ENCODE results near the gene FANCB.

Gene FANCB

GRCh38 chrX:14826319-14826718 is 46.5 kb downstream of the FANCB start:
- ChIA-PET POLR2A (no interaction called here), CTCF (no interaction called here)
- Histone ChIP-seq H3K27ac (ENCODE audit: insufficient read depth in 1 of 2, low read depth in 1 of 2, low read length in 2 of 2, poor library complexity in 1 of 2, severe bottlenecking in 2 of 2) (no peak overlapping the region), H3K27me3 (replicated peaks in 2 of 5; ENCODE audit: control insufficient read depth in 4 of 5, insufficient read depth in 5 of 5, low read length in 4 of 5) (no peaks in the 10 kb centered on the region), H3K4me1 (ENCODE audit: control extremely low read depth in 1 of 4, control insufficient read depth in 4 of 4, insufficient read depth in 4 of 4, low read length in 3 of 4) (no peaks in the 10 kb centered on the region), H3K4me3 (ENCODE audit: control insufficient read depth in 1 of 7, extremely low read depth in 1 of 7, insufficient read depth in 4 of 7, low read depth in 2 of 7, low read length in 6 of 7) (no peak overlapping the region), H3K36me3 (ENCODE audit: control insufficient read depth in 4 of 4, insufficient read depth in 4 of 4, low read length in 3 of 4) (no peaks in the 10 kb centered on the region), H3K9me3 (ENCODE audit: control extremely low read depth in 1 of 5, control insufficient read depth in 4 of 5, insufficient read depth in 2 of 5, low read depth in 1 of 5, low read length in 4 of 5) (peaks cover 0 to 5% (median 1%) of the 10 kb centered on the region in 5 experiments)
- no CpG with 5 or more reads among the region's 3 CpGs for WGBS (ENCODE audit: insufficient coverage)
- no peak for DNase-seq

DNA sequence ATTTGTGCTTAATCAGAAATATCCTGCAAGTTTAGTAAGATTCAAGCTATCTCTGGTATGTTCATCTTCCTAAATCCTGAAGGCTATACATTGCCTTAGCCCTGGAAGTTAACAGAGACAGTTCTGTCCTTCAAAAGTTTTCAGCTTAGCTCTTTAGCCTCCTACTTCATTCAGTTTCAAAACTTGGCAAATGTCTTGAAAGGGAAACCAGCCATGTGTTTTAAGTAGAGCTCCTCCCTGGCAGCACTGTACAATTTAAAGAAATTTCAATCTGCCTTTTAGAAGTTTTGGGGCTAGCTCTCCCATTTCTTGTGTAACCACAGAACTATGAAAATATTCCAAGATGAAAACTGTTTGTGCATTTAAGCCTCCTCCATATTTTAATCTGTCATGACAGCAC is 47.0 kb downstream of the FANCB start:
- no peak for DNase-seq
- ChIA-PET POLR2A (no interaction called here), CTCF (no interaction called here)
- no peaks in the 10 kb centered on the region for H3K27me3 ChIP-seq (replicated peaks in 2 of 5; ENCODE audit: control insufficient read depth in 4 of 5, insufficient read depth in 5 of 5, low read length in 4 of 5)
- H3K9me3 ChIP-seq (ENCODE audit: control extremely low read depth in 1 of 5, control insufficient read depth in 4 of 5, insufficient read depth in 2 of 5, low read depth in 1 of 5, low read length in 4 of 5) = peaks cover 0 to 5% (median 1%) of the 10 kb centered on the region in 5 experiments
- H3K4me1 ChIP-seq (ENCODE audit: control extremely low read depth in 1 of 4, control insufficient read depth in 4 of 4, insufficient read depth in 4 of 4, low read length in 3 of 4) = no peaks in the 10 kb centered on the region
- no peak overlapping the region for H3K27ac ChIP-seq (ENCODE audit: insufficient read depth in 1 of 2, low read depth in 1 of 2, low read length in 2 of 2, poor library complexity in 1 of 2, severe bottlenecking in 2 of 2)
- H3K36me3 ChIP-seq (ENCODE audit: control insufficient read depth in 4 of 4, insufficient read depth in 4 of 4, low read length in 3 of 4) = no peaks in the 10 kb centered on the region
- H3K4me3 ChIP-seq (ENCODE audit: control insufficient read depth in 1 of 7, extremely low read depth in 1 of 7, insufficient read depth in 4 of 7, low read depth in 2 of 7, low read length in 6 of 7) = no peak overlapping the region

- ChIA-PET CTCF (no interaction called here), POLR2A (no interaction called here)
- 100% methylated on average over 3 of the region's 3 CpGs for WGBS (ENCODE audit: insufficient coverage)
- Histone ChIP-seq H3K36me3 (ENCODE audit: control insufficient read depth in 4 of 4, insufficient read depth in 4 of 4, low read length in 3 of 4) (no peaks in the 10 kb centered on the region), H3K27ac (ENCODE audit: insufficient read depth in 1 of 2, low read depth in 1 of 2, low read length in 2 of 2, poor library complexity in 1 of 2, severe bottlenecking in 2 of 2) (no peak overlapping the region), H3K4me1 (ENCODE audit: control extremely low read depth in 1 of 4, control insufficient read depth in 4 of 4, insufficient read depth in 4 of 4, low read length in 3 of 4) (no peaks in the 10 kb centered on the region), H3K27me3 (replicated peaks in 2 of 5; ENCODE audit: control insufficient read depth in 4 of 5, insufficient read depth in 5 of 5, low read length in 4 of 5) (no peaks in the 10 kb centered on the region), H3K4me3 (ENCODE audit: control insufficient read depth in 1 of 7, extremely low read depth in 1 of 7, insufficient read depth in 4 of 7, low read depth in 2 of 7, low read length in 6 of 7) (no peak overlapping the region), H3K9me3 (ENCODE audit: control extremely low read depth in 1 of 5, control insufficient read depth in 4 of 5, insufficient read depth in 2 of 5, low read depth in 1 of 5, low read length in 4 of 5) (no peaks in the 10 kb centered on the region)
- DNase-seq = no peak
These were observed 53.1 kb downstream of the FANCB start for GRCh38 chrX:14819769-14820168.

- no peak overlapping the region for H3K4me3 ChIP-seq (ENCODE audit: control insufficient read depth in 1 of 7, extremely low read depth in 1 of 7, insufficient read depth in 4 of 7, low read depth in 2 of 7, low read length in 6 of 7)
- 93% methylated on average over 2 of the region's 2 CpGs for WGBS (ENCODE audit: insufficient coverage)
- H3K36me3 ChIP-seq (ENCODE audit: control insufficient read depth in 4 of 4, insufficient read depth in 4 of 4, low read length in 3 of 4) = no peaks in the 10 kb centered on the region
- DNase-seq = no peak
- CTCF ChIA-PET = no interaction called here
- H3K9me3 ChIP-seq (ENCODE audit: control extremely low read depth in 1 of 5, control insufficient read depth in 4 of 5, insufficient read depth in 2 of 5, low read depth in 1 of 5, low read length in 4 of 5) = no peaks in the 10 kb centered on the region
- POLR2A ChIA-PET = no interaction called here
- H3K27me3 ChIP-seq (replicated peaks in 2 of 5; ENCODE audit: control insufficient read depth in 4 of 5, insufficient read depth in 5 of 5, low read length in 4 of 5) = no peaks in the 10 kb centered on the region
- H3K27ac ChIP-seq (ENCODE audit: insufficient read depth in 1 of 2, low read depth in 1 of 2, low read length in 2 of 2, poor library complexity in 1 of 2, severe bottlenecking in 2 of 2) = no peak overlapping the region
- H3K4me1 ChIP-seq (ENCODE audit: control extremely low read depth in 1 of 4, control insufficient read depth in 4 of 4, insufficient read depth in 4 of 4, low read length in 3 of 4) = no peaks in the 10 kb centered on the region
These were observed 55.3 kb downstream of the FANCB start for GRCh38 chrX:14817571-14817970.

DNA sequence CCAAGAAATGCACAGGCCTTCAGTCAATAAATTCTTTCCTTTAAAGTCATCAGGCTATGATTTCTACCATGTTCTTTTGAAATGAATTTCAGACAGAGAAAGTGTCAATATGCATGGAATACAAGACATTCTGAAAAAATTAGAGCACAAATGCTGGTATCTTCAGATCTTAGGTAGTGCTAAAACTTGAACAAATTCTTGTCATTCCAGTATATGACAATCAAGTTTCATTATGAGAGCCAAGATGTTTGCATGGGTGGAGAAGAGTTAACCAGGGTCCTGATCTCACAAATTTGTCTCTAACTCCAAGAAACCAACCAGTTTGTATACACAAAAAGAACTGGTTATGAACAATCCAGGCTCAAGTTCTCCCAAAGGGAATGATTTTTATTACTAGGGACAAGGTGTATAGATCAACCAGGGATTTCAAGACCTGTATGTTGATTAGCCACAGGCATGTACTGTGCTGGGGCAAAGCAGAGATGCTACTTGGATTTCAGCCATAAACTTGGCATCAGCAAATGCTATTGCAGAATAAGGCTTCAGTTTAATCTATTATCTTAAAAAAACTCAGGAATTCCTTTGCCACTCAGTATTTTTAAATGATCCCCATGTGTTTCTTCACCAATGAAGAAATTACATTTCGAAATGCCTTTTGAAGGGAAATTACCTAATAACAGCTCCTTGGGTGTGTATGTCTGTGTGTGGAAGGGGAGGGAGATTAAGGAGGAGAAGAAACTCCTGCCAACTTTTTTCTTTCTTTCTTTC is 69.7 kb downstream of the FANCB start:
- H3K36me3 ChIP-seq (ENCODE audit: control insufficient read depth in 4 of 4, insufficient read depth in 4 of 4, low read length in 3 of 4) = no peaks in the 10 kb centered on the region

GRCh38 chrX:14801136-14801535 is 71.7 kb downstream of the FANCB start:
- 86% methylated on average over 1 of the region's 2 CpGs for WGBS (ENCODE audit: insufficient coverage)

More for the DNA sequence above, 69.7 kb downstream of the FANCB start:
- no peak overlapping the region for H3K27ac ChIP-seq (ENCODE audit: insufficient read depth in 1 of 2, low read depth in 1 of 2, low read length in 2 of 2, poor library complexity in 1 of 2, severe bottlenecking in 2 of 2)
- ChIA-PET POLR2A (no interaction called here), CTCF (no interaction called here)
- 60% methylated on average over 1 of the region's 1 CpG for WGBS (ENCODE audit: insufficient coverage)
- H3K4me1 ChIP-seq (ENCODE audit: control extremely low read depth in 1 of 4, control insufficient read depth in 4 of 4, insufficient read depth in 4 of 4, low read length in 3 of 4) = no peaks in the 10 kb centered on the region
- H3K9me3 ChIP-seq (ENCODE audit: control extremely low read depth in 1 of 5, control insufficient read depth in 4 of 5, insufficient read depth in 2 of 5, low read depth in 1 of 5, low read length in 4 of 5) = peaks cover 0 to 4% (median 0%) of the 10 kb centered on the region in 5 experiments
- H3K4me3 ChIP-seq (ENCODE audit: control insufficient read depth in 1 of 7, extremely low read depth in 1 of 7, insufficient read depth in 4 of 7, low read depth in 2 of 7, low read length in 6 of 7) = no peak overlapping the region
- no peak for DNase-seq
- H3K27me3 ChIP-seq (replicated peaks in 2 of 5; ENCODE audit: control insufficient read depth in 4 of 5, insufficient read depth in 5 of 5, low read length in 4 of 5) = no peaks in the 10 kb centered on the region

GRCh38 chrX:14798805-14799397 is 74.0 kb downstream of the FANCB start:
- WGBS (ENCODE audit: insufficient coverage) = 81% methylated on average over 2 of the region's 3 CpGs
- no peak for DNase-seq

More at GRCh38 chrX:14801136-14801535, 71.7 kb downstream of the FANCB start:
- ChIA-PET CTCF (no interaction called here), POLR2A (no interaction called here)
- H3K4me1 ChIP-seq (ENCODE audit: control extremely low read depth in 1 of 4, control insufficient read depth in 4 of 4, insufficient read depth in 4 of 4, low read length in 3 of 4) = no peaks in the 10 kb centered on the region
- no peak overlapping the region for H3K27ac ChIP-seq (ENCODE audit: insufficient read depth in 1 of 2, low read depth in 1 of 2, low read length in 2 of 2, poor library complexity in 1 of 2, severe bottlenecking in 2 of 2)
- H3K36me3 ChIP-seq (ENCODE audit: control insufficient read depth in 4 of 4, insufficient read depth in 4 of 4, low read length in 3 of 4) = no peaks in the 10 kb centered on the region
- DNase-seq = no peak
- no peaks in the 10 kb centered on the region for H3K27me3 ChIP-seq (replicated peaks in 2 of 5; ENCODE audit: control insufficient read depth in 4 of 5, insufficient read depth in 5 of 5, low read length in 4 of 5)
- H3K4me3 ChIP-seq (ENCODE audit: control insufficient read depth in 1 of 7, extremely low read depth in 1 of 7, insufficient read depth in 4 of 7, low read depth in 2 of 7, low read length in 6 of 7) = no peak overlapping the region
- peaks cover 0 to 4% (median 0%) of the 10 kb centered on the region in 5 experiments for H3K9me3 ChIP-seq (ENCODE audit: control extremely low read depth in 1 of 5, control insufficient read depth in 4 of 5, insufficient read depth in 2 of 5, low read depth in 1 of 5, low read length in 4 of 5)

More at GRCh38 chrX:14798805-14799397, 74.0 kb downstream of the FANCB start:
- POLR2A ChIA-PET = no interaction called here
- no peaks in the 10 kb centered on the region for H3K27me3 ChIP-seq (replicated peaks in 2 of 5; ENCODE audit: control insufficient read depth in 4 of 5, insufficient read depth in 5 of 5, low read length in 4 of 5)
- H3K4me1 ChIP-seq (ENCODE audit: control extremely low read depth in 1 of 4, control insufficient read depth in 4 of 4, insufficient read depth in 4 of 4, low read length in 3 of 4) = no peaks in the 10 kb centered on the region
- CTCF ChIA-PET = no interaction called here
- H3K27ac ChIP-seq (ENCODE audit: insufficient read depth in 1 of 2, low read depth in 1 of 2, low read length in 2 of 2, poor library complexity in 1 of 2, severe bottlenecking in 2 of 2) = no peak overlapping the region
- H3K9me3 ChIP-seq (ENCODE audit: control extremely low read depth in 1 of 5, control insufficient read depth in 4 of 5, insufficient read depth in 2 of 5, low read depth in 1 of 5, low read length in 4 of 5) = peaks cover 0 to 4% (median 0%) of the 10 kb centered on the region in 5 experiments
- no peaks in the 10 kb centered on the region for H3K36me3 ChIP-seq (ENCODE audit: control insufficient read depth in 4 of 4, insufficient read depth in 4 of 4, low read length in 3 of 4)
- no peak overlapping the region for H3K4me3 ChIP-seq (ENCODE audit: control insufficient read depth in 1 of 7, extremely low read depth in 1 of 7, insufficient read depth in 4 of 7, low read depth in 2 of 7, low read length in 6 of 7)
